Activated naive CD8-positive, alpha-beta T cell (primary cell): ENCODE measurements around the gene BAG2.

ENCODE experiments used
- H3K27ac Mint-ChIP-seq: one replicate; pipeline ENCODE4 v1.8.0; 2021; ENCODE audit warnings: mixed read lengths
- H3K27me3 Mint-ChIP-seq: one replicate; pipeline ENCODE4 v1.8.0; 2021; ENCODE audit warnings: mixed read lengths
- H3K36me3 Mint-ChIP-seq: one replicate; pipeline ENCODE4 v1.8.0; 2021; ENCODE audit warnings: mixed read lengths
- H3K4me1 Mint-ChIP-seq: one replicate; pipeline ENCODE4 v1.8.0; 2021; ENCODE audit warnings: low read depth, mixed read lengths
- H3K4me3 Mint-ChIP-seq: one replicate; pipeline ENCODE4 v1.8.0; 2021; ENCODE audit warnings: mild to moderate bottlenecking, mixed read lengths
- H3K9me3 Mint-ChIP-seq: one replicate; pipeline ENCODE4 v1.8.0; 2021; ENCODE audit warnings: low read depth, mixed read lengths

BAG2 gene

GRCh38 chr6:57222743-57223077, 50.6 kb downstream of the BAG2 start:
- Mint-ChIP-seq H3K27ac (no peak overlapping the region), H3K4me3 (peak overlapping the region; percentile 93), H3K27me3 (peaks cover 20% of the 10 kb centered on the region), H3K4me1 (peaks cover 9% of the 10 kb centered on the region), H3K9me3 (no peaks in the 10 kb centered on the region), H3K36me3 (no peaks in the 10 kb centered on the region)

GRCh38 chr6:57224769-57225515, 52.8 kb downstream of the BAG2 start:
- H3K27me3 Mint-ChIP-seq: peaks cover 12% of the 10 kb centered on the region
- H3K27ac Mint-ChIP-seq: no peak overlapping the region
- H3K4me1 Mint-ChIP-seq: peaks cover 9% of the 10 kb centered on the region
- no peaks in the 10 kb centered on the region for H3K36me3 Mint-ChIP-seq
- no peaks in the 10 kb centered on the region for H3K9me3 Mint-ChIP-seq
- no peak overlapping the region for H3K4me3 Mint-ChIP-seq

GRCh38 chr6:57226221-57226620, 54.1 kb downstream of the BAG2 start:
- Mint-ChIP-seq H3K27ac (no peak overlapping the region), H3K4me3 (no peak overlapping the region), H3K27me3 (peaks cover 8% of the 10 kb centered on the region), H3K36me3 (no peaks in the 10 kb centered on the region), H3K4me1 (peaks cover 5% of the 10 kb centered on the region), H3K9me3 (no peaks in the 10 kb centered on the region)
